Liver (tissue), 3 donors: ENCODE results near the gene S100A4.

Experiments used
- ATF3 ChIP-seq: IDR thresholded peaks from 2 replicates; pipeline ENCODE4 v1.6.1; 2016; ENCODE audit warnings: antibody characterized with exemption
- CTCF ChIP-seq: fragments of 150-350 bp; IDR thresholded peaks from 2 replicates; pipeline ENCODE4 v1.5.1; 2017; ENCODE audit warnings: improper control_type of control experiment, low read depth, low read length; ENCODE audit not compliant: missing input control
- EGR1 ChIP-seq, 2 donors: IDR thresholded peaks; 2 replicates each; pipeline ENCODE4 v1.6.1; 2016 to 2018; ENCODE audit warnings: antibody characterized with exemption in 2 of 2, low read depth in 2 of 2
- FOXA1 ChIP-seq: IDR thresholded peaks from 2 replicates; pipeline ENCODE4 v1.6.1; 2016; ENCODE audit warnings: antibody characterized with exemption
- GABPA ChIP-seq, 2 donors: IDR thresholded peaks in 1 of 2; conservative IDR thresholded peaks in 1 of 2; 2 replicates each; pipeline ENCODE4 v1.6.1; 2016; ENCODE audit warnings: antibody characterized with exemption in 2 of 2, mild to moderate bottlenecking in 1 of 2, moderate library complexity in 1 of 2
- JUND ChIP-seq, 2 donors: IDR thresholded peaks; 2 replicates each; pipeline ENCODE4 v1.6.1; 2016; ENCODE audit warnings: antibody characterized with exemption in 2 of 2
- MAX ChIP-seq: IDR thresholded peaks from 2 replicates; pipeline ENCODE4 v1.6.1; 2016; ENCODE audit warnings: antibody characterized with exemption
- NR2F2 ChIP-seq: IDR thresholded peaks from 2 replicates; pipeline ENCODE4 v1.6.1; 2016; ENCODE audit warnings: antibody characterized with exemption
- RAD21 ChIP-seq, 2 donors: IDR thresholded peaks; 2 replicates each; pipeline ENCODE4 v1.6.1; 2016; ENCODE audit warnings: antibody characterized with exemption in 2 of 2, mild to moderate bottlenecking in 2 of 2
- REST ChIP-seq: IDR thresholded peaks from 2 replicates; pipeline ENCODE4 v1.6.1; 2016; ENCODE audit warnings: antibody characterized with exemption, mild to moderate bottlenecking
- SP1 ChIP-seq: IDR thresholded peaks from 2 replicates; pipeline ENCODE4 v1.6.1; 2018; ENCODE audit warnings: antibody characterized with exemption, mild to moderate bottlenecking
- TAF1 ChIP-seq: conservative IDR thresholded peaks from 2 replicates; pipeline ENCODE4 v1.6.1; 2016; ENCODE audit warnings: antibody characterized with exemption, mild to moderate bottlenecking
- YY1 ChIP-seq: IDR thresholded peaks from 2 replicates; pipeline ENCODE4 v1.6.1; 2016; ENCODE audit warnings: antibody characterized with exemption, mild to moderate bottlenecking
- donor health status: healthy.
- donor health status: healthy.

GRCh38 chr1:153531638-153532037 lies 14.0 kb downstream of the S100A4 start:
- TF ChIP-seq CTCF (no peak), YY1 (no peak), REST (no peak), RAD21 (IDR thresholded peaks at IDR 0.05) (no peak), ATF3 (no peak), JUND (IDR thresholded peaks at IDR 0.05) (no peak), GABPA (IDR thresholded peaks at IDR 0.05 in 1 of 2, conservative IDR thresholded peaks at IDR 0.05 in 1 of 2) (no peak), EGR1 (IDR thresholded peaks at IDR 0.05; ENCODE audit: low read depth in 2 of 2) (no peak), MAX (no peak), SP1 (no peak), TAF1 (no peak), NR2F2 (no peak), FOXA1 (no peak)
